KG1 (cell line): ENCODE measurements around the gene LPAR2.
"Not testable (repeated sequence)": the region's sequence is repeated elsewhere in the genome, so short reads cannot be mapped to it uniquely, and the experiment has no call there.

Source experiments
- DNase-seq: peaks from one replicate; lab custom pipeline; 2025; lab: John Stamatoyannopoulos, UW

LPAR2 gene

DNA sequence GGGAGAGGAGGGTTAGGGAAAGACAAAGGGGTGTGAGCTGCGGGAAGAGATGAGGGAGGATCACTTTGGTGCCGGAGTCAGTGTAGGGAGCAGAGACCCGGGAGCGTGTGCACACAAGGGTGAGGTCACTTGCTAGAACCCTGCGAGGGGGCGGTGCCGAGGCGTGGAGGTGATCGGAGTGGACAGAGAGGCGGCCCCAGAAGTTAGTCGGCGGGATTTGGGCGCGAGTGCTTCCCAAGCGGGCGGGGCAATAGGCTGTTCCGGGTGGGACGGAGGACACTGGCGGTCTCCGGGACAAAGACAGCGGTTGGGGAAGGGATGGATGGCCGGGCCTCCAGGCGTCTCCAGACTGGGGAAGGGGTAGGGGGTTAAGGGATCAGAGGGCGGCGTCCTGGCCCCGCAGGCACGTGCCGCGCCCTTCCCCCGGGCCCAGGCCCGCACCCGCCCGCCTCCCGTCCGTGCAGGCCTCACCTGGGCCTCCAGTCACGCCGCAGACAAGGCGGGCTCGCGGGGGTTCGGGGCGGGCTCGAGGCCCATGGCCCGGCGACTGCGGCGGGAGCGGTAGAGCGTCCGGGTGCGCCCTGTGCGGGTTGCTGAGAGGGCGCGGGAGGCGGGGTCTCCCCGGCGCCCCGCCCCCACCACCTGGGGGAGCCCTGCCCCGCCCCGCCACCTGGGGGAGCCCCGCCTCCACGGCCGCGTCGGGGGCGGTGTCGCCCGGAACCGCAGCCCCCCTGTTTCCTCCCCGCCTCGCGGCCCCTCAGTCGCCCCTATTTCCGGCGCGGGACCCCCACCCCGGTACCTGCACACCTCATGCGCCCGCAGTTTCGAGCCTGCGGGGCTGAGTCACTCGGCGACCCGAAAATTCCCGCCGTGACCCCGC is at the start of gene LPAR2:
Gene LPAR2, minus strand, starts transcription at position 600 of the 880 bp plus-strand sequence. CDS start 945 bp downstream, outside the sequence.
- DNase-seq = no peak

DNA sequence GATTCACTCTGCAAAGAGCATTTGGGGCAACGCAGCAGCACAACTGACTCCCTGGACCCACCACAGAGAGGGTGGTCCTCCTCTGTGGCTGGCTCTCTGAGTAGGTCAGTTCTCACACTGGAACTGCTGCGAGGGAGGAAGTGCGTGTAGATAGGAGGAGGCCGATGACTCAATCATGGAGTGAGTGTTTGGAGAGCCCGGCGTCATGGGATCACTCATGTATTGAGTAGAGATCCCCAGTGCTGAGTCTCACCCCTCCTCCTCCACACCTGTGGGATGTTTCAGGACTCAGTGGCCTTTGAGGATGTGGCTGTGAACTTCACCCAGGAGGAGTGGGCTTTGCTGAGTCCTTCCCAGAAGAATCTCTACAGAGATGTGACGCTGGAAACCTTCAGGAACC is 49.6 kb upstream of the LPAR2 start:
- DNase-seq = no peak

DNA sequence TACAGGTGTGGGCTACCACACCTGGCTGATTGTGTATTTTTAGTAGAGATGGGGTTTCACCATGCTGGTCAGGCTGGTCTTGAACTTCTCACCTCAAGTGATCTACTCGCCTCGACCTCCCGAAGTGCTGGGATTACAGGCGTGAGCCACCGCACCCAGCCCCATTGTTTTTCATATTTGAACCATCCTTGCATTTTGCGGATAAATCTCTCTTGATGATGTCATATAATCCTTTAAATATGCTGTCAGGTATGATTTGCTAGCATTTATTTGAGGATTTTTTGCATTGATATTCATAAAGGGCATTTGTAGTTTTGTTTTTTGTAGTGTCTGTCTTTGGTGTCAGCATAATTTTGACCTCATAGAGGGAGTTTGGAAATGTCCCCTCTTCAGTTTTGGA is 46.3 kb upstream of the LPAR2 start:
- DNase-seq = no peak

DNA sequence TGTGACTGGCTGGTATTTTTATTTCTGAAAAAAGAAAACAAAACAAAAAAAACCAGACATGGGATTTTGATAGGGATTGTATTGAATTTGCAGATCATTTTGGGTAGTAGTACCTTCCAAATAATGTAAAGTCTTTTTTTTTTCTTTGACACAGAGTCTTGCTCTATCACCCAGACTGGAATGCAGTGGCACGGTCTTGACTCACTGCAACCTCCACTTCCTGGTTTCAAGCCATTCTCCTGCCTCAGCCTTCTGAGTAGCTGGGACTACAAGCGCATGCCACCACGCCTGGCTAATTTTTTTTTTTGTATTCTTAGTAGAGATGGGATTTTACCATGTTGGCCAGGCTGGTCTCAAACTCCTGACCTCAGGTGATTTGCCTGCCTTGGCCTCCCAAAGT is 44.8 kb upstream of the LPAR2 start:
- DNase-seq = no peak

DNA sequence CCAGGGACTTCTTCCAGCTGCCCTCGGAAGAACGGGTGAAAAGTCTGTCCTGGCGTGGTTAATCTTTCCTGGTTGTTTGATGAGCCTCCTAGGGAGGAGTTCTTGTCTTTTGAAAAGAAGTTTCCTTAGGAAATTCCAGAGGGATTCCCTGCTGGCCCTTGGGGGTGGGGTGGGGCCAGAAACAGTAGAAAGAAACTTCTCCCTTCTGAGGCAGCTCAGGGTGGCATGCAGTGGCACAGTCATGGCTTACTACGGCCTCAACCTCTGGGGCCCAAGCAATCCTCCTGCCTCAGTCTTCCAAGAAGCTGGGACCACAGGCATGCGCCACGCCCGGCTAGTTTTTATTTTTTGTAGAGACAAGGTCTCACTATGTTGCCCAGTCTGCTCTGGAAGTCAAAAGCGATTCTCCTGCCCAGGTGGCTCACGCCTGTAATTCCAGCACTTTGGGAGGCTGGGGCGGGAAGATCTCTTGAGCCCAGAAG is 42.1 kb upstream of the LPAR2 start:
- DNase-seq = no peak

DNA sequence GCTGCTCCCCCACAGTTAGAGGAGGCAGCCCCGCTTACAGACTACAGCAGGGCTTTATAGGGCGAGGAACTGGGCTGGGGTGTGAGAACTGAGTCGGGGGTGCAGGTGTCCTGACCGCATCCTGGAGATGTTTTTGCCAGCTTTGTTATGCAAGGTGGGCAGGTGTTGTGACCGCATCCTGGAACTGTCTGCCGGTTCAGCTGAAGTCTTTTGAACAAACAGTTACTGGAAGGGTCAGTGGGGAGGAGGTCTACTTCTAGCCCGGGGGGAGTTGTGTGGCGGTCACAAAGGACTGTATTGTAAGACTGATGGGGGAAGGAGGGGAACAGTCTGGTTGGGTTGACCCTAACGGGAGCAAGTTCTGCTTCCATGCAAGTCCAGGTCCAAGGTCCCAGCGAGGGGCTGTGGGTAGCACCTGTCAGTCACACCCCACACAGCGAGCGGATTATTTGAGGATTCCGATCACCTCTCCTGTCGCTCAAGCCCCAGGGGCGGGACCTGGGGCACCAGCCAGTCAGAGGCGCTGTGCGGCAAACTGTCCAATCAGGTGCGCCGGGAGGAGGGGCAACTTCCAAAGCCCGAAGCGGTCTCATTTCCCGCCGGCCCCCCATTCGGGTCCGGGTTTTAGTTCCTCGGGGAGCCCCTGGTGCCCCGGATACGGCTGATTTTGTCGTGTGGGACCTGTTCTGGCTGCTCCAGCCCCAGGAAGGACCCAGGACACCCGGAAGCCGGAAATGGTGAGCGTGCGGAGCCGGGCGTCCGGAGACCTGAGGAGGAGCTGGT is 40.4 kb upstream of the LPAR2 start, which contains the start of gene ZNF101:
Gene ZNF101, plus strand, starts transcription at position 610 of the 783 bp plus-strand sequence. Its CDS starts 125 bp downstream, at position 735.
- peak; percentile 94 for DNase-seq

DNA sequence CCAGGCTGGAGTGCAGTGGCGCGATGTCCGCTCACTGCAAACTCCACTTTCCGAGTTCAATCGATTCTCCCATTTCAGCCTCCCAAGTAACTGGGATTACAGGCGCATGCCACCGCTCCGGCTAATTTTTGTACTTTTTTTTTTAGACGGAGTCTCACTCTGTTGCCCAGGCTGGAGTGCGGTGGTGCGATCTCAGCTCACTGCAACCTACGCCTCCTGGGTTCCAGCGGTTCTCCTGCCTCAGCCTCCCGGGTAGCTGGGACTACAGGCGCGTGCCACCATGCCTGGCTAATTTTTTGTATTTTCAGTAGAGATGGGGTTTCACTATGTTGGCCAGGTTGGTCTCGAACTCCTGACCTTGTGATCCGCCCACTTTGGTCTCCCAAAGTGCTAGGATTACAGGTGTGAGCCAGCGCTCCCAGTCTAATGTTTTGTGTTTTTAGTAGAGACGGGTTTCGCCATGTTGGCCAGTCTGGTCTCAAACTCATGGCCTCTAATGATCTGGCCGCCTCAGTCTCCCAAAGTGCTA is 37.5 kb upstream of the LPAR2 start:
- not testable (repeated sequence) for DNase-seq

DNA sequence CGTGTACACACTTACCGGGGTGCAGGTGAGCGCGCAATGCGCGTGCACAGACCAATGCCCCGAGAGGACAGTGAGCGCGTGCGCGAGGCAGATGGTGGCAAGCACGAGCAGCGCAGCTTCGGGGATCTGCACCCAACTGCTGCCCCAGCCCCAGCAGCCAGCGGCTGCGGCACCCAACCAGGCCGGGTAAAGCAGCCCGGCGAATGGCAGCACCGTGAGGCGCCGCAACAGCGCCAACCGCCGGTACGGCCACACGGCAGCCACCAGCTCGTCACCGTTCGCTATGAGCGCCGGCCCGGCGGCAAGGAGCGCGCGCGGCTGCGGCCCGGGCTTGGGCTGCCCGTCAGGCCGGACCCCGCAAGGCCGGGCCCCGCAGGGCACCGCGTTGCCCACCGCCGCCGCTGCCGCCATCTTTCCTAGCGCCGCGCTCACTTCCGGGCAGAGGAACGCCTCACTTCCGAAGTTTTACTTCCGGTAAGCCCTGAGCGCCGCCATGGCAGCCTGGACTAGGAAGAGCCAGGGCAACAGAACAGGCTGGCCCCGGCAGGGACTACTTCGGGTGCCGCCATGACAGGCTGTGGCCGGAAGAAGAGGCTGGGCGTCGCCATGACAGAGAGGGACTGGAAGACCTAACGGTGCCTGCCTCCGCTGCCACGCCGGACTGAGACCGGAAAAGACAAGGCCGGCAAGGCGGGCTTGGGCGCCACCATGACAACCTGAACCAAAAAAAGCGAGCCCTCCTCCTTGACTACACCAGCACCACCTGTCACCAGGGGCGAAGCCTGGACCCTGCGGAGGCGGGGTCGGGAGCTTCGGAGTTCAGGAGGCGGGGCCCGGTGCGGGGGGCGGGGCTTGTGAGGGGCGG is 35.5 kb upstream of the LPAR2 start, which contains the start of gene ATP13A1:
Gene ATP13A1, minus strand, starts transcription at position 421 of the 865 bp plus-strand sequence. Its CDS starts 10 bp downstream, at position 411.
- DNase-seq = peak; percentile 98

DNA sequence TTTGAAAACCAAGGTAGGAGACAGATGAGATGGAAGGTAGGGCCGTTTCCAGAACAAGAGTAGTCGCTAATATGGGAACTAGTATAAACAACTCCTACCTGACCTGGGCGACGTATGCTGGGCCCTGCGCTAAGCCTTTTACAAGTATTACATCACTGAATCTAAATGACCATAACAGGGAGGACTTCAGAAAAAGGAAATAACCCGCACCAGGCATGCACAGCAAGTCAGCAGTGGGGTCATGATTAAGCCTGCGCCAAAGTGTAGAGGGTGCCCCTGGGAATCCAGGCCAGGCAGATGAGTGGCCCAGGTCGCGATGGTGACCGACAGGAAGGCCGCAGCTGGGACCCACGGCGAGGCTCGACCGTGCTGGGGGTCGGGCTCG is 34.8 kb upstream of the LPAR2 start:
- no peak for DNase-seq

DNA sequence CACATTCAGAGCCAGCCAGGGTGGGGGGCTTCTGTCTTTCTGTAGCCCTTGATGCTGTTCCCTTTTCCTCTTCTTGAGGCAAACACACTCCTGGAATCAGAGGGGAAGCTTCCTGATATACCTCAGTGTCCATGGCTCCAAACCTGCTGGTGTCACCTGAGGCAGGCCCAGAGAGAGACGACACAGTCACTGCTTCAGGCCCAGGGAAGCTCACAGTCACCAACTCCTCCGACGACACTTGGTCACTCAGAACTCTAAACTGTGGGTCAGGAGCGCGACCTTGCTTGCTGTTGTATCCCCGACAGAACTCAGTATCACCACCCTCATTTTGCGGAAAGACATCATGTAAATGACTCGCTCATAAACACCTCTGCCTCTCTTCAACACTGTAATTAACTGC is 34.3 kb upstream of the LPAR2 start:
- DNase-seq = no peak

DNA sequence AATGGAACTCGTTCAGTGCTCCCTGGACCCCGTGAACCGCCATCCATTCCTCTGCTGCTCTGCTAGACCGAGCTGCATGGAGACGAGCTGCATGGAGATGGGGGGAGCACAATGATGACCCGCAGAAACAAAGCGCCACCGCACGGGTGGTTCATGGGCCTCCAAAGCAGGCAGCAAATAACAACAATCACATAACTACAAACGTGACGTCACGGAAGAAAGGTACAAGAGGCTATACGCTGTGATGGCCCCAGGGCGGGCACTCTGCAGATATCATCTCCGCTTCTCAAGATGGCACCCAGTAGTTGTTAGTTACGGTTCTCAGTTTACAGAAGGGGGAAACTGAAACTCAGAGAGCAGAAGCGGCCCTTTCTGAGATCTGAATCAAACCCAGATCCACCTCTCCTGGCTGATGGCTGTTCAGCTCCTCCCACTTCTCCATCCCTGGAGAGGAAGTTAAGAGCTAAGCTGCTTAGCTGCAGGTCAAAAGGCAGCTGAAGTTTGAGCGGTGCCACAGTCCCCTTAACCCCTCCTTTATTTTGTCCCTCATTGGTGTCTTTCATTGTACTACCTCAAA is 33.7 kb upstream of the LPAR2 start:
- no peak for DNase-seq

DNA sequence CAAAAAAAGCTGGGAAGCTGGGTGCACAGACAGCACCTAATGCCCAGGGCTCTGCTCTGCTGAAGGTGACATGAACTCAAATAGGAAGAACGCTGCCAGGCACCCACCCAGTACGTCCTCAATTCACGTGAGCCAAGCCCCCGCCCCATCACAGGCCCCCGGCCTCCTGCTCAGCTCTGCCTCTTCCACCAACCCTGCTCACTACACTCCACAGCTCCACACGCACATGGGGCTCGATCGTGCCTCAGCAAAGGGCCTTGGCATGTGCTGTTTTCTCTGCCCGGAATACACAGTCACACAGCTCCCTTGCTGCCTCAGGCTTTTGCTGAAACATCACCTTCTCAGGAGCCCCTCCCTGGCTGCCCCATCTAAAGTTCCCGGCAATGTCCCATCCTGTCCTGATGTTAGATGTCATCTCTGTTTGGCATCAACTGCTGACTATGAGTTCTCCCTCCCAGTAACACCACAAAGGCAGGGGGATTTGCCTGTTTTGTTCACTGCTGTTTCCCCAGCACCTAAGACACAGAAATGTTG is 33.2 kb upstream of the LPAR2 start:
- DNase-seq = no peak

DNA sequence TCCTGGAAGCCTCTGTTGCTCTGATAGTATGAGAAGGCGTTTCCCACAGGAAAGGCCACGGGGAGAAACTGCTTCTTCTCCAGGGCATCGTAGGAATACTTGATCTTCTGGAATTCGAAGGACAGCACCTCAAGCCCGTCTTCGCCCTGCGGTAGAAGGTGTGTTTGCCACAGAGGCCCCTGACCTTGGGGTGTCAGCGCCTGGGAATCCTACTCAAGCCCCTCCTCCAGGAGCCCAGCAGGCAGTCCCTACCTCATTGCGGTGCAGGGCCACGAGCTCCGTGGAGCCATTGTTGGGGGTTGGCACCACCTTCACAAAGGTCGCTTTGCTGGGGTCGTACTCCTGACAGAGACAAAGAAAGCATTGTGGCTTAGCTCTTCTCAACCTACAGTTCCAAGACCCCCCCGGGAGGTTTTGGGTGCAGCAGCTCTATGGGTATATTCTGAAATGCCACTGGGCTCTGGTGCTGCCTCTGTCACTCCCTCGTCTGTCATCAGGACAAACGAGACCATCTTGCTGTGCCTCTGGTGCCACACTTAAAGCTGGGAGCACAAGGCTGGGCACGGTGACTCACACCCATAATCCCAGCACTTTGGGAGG is 31.7 kb upstream of the LPAR2 start:
- no peak for DNase-seq

DNA sequence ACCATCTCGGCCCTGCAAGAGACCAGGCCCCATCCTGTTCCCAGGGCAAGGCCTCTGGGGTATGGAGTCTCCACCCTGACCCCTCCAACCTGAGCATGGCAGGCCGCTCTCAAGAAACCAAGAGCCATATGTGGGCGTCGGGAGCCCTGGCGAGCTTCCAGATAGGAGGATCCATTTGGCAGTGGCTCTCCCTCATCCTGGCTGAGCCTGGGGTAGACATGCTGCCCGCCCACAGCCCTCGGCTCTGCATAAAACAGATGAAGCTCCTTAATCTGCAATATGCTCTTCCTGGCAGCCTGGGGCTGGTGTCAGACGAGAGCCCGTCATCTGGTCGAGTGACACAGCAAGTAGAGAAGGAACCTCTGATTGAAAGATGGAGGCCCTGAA is 29.4 kb upstream of the LPAR2 start:
- no peak for DNase-seq

DNA sequence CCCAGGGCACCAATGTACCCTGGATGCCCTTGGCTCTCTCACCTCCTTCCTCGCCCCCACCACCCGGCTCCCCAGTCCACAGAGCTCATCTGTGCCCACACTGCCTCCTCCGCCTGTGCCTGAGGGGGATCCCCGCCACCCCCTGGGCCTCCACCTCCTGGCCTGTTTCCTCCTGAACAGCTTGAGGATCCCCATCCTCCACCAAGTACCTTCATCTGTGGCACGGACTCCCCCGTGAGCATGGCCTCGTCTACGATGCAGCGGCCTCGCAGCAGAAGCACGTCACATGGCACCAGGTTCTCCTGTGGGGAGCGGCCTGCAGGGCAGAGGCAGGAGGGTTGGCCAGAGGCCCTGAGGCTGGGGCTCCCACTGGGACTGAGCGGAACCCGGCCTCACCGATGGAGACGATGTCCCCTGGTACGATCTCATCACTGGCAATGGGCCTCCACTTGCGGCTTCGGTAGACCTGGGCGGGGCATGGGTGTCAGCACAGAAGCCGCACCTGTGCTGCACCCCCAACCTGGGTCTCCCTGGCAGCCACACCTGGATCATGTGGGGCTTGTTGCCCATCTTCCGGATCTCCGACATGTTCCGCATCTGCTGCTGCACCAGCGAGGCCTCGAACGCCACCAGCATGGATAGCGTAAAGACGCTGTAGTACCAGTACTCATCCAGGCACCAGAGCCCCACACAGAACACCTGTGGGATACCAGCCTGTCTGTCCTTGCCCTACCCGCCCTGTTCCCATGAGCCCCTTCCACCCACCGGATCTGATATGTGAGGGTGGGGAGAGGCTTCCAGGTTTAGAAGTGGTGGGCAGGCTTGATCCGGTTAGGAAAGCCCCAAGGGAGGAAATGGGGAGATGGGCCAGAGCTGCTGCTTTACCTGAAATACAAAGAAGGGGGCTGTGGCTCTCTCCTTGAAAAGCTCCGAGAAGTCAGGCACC is 28.7 kb upstream of the LPAR2 start:
- no peak for DNase-seq

DNA sequence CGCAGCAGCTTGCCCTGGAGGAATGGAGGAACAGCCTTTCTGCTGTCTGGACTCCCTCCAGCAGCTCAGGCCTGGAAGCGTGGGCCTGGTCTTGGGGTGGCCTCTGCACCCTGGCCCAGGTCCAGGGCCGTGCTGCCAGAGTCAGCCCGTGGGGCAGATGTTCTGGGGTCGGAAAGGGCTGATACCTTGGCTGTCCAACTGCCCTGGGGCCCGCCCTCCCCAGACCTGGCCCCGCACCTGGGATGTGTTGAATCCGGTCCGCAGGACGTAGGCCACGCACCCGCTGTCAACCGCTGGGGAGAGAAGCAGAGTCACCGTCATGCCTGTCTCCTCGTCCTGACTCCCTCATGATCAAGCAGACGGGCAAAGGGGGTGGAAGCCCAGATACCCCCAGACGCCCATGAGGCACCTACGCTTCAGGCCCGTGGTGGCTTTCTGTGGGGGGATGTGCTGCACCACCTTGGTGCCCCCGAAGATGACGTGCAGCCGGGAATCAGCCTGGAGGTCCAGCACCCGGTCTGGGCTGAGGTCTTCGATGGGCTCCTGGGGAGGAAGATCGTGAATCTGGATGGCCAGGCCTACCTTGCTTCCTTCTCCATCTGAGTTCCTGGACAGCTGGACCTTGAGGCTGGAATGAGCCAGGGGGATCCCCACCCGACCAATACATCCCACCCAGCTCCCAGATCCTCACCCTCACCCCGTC is 27.8 kb upstream of the LPAR2 start:
- no peak for DNase-seq

DNA sequence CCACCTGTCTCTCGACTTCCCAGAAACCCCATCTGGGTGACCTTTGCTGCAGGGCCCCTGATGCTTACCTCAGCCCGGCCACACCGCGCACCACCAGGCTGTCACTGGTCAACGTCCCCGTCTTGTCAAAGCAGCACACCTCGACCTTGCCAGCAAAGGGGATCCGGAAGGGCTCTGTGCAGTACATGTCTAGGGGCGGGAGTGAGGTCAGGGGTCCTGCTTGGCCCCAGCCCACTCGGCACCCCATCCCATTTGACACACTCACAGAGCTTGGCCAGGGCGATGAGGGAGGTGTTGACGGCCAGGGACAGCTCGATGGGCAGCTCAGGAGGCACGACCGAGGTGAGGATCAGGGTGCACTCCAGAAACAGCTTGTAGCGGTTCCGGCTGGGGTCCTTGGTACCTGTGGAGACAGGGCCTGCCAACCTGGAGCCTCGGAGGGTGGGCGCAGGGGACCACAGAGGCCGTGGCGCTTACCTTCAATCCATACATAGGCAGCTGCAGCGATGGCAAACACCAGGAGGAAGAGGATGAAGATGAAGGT is 27.1 kb upstream of the LPAR2 start:
- no peak for DNase-seq

DNA sequence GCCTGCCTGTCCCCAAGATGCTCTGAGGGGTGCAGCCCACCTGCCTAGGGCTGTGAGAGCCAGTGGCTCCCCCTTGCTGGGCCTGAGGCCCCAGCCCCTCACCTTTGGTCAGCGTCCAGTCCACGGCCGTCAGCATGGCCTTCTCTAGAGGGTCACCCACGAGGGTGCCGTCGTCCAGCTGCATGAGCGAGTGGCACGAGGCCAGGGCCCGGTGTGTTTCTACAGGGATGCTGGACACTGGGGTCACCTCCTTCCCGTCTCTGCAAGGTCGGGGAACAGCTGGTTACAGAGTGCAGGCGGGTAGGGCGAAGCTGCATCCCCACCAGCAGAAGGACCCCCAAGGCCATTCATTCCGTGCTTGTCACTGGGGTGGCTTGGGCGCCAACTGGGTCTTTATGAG is 26.4 kb upstream of the LPAR2 start:
- no peak for DNase-seq
